Measurements from ENCODE around the gene KRT16.

Gene KRT16

DNA sequence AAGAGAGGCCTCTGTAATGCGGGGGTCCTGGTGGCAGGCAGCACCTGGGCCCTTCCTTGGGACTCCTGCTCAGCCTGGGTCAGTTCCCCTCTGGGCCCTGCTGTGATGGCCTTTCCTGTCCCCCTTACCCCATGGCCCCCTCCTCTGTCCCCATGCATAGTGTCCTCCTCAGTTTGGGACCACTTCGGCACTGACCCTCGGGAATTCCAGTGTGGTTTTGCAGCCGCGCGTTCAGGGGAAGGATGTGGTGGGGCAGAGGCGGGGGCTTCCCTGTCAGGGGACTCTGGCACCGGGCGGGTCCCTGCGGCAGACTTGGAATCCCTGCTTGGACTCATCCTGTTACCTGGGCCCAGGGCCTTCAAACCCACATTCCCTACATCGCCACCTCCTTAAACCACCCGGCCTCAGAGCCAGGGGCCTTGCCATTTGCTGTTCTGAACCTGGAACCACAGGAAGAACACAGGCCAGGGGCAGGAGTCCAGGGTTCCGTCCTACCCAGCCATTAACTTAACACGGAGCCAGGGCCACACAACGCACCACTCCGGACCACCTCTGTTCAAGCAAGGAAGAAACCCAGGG lies 44.7 kb upstream of the KRT16 start:
- TF ChIP-seq, protein P1, sequence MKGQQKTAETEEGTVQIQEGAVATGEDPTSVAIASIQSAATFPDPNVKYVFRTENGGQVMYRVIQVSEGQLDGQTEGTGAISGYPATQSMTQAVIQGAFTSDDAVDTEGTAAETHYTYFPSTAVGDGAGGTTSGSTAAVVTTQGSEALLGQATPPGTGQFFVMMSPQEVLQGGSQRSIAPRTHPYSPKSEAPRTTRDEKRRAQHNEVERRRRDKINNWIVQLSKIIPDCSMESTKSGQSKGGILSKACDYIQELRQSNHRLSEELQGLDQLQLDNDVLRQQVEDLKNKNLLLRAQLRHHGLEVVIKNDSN (IDR thresholded peaks at IDR 0.05): no peak
- TF ChIP-seq NFIC (IDR thresholded peaks at IDR 0.05): no peak
- no peak for TF ChIP-seq ZBTB7A (IDR thresholded peaks at IDR 0.05; ENCODE audit: low read depth)
- TF ChIP-seq FOXM1 (IDR thresholded peaks at IDR 0.05; ENCODE audit: borderline replicate concordance, low read depth): no peak
- TF ChIP-seq, protein P2, sequence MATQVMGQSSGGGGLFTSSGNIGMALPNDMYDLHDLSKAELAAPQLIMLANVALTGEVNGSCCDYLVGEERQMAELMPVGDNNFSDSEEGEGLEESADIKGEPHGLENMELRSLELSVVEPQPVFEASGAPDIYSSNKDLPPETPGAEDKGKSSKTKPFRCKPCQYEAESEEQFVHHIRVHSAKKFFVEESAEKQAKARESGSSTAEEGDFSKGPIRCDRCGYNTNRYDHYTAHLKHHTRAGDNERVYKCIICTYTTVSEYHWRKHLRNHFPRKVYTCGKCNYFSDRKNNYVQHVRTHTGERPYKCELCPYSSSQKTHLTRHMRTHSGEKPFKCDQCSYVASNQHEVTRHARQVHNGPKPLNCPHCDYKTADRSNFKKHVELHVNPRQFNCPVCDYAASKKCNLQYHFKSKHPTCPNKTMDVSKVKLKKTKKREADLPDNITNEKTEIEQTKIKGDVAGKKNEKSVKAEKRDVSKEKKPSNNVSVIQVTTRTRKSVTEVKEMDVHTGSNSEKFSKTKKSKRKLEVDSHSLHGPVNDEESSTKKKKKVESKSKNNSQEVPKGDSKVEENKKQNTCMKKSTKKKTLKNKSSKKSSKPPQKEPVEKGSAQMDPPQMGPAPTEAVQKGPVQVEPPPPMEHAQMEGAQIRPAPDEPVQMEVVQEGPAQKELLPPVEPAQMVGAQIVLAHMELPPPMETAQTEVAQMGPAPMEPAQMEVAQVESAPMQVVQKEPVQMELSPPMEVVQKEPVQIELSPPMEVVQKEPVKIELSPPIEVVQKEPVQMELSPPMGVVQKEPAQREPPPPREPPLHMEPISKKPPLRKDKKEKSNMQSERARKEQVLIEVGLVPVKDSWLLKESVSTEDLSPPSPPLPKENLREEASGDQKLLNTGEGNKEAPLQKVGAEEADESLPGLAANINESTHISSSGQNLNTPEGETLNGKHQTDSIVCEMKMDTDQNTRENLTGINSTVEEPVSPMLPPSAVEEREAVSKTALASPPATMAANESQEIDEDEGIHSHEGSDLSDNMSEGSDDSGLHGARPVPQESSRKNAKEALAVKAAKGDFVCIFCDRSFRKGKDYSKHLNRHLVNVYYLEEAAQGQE (IDR thresholded peaks at IDR 0.05; ENCODE audit: low read depth): no peak
- TF ChIP-seq TAF1 (IDR thresholded peaks at IDR 0.05; ENCODE audit: low read depth): no peak
- TF ChIP-seq CEBPB (IDR thresholded peaks at IDR 0.05): no peak
- no peak for TF ChIP-seq YY1 (IDR thresholded peaks at IDR 0.05; ENCODE audit: low read depth)
- TF ChIP-seq, protein P3, sequence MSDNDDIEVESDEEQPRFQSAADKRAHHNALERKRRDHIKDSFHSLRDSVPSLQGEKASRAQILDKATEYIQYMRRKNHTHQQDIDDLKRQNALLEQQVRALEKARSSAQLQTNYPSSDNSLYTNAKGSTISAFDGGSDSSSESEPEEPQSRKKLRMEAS (IDR thresholded peaks at IDR 0.05): no peak
- no peak for TF ChIP-seq RAD21 (IDR thresholded peaks at IDR 0.05; ENCODE audit: low read depth)
- TF ChIP-seq CREB1 (IDR thresholded peaks at IDR 0.05; ENCODE audit: low read depth): no peak
- no peak for TF ChIP-seq TCF12 (IDR thresholded peaks at IDR 0.05; ENCODE audit: low read depth)
- TF ChIP-seq EGR1 (IDR thresholded peaks at IDR 0.05): no peak
- no peak for TF ChIP-seq EP300 (IDR thresholded peaks at IDR 0.05; ENCODE audit: borderline replicate concordance)
- TF ChIP-seq TEAD4 (IDR thresholded peaks at IDR 0.05): no peak

DNA sequence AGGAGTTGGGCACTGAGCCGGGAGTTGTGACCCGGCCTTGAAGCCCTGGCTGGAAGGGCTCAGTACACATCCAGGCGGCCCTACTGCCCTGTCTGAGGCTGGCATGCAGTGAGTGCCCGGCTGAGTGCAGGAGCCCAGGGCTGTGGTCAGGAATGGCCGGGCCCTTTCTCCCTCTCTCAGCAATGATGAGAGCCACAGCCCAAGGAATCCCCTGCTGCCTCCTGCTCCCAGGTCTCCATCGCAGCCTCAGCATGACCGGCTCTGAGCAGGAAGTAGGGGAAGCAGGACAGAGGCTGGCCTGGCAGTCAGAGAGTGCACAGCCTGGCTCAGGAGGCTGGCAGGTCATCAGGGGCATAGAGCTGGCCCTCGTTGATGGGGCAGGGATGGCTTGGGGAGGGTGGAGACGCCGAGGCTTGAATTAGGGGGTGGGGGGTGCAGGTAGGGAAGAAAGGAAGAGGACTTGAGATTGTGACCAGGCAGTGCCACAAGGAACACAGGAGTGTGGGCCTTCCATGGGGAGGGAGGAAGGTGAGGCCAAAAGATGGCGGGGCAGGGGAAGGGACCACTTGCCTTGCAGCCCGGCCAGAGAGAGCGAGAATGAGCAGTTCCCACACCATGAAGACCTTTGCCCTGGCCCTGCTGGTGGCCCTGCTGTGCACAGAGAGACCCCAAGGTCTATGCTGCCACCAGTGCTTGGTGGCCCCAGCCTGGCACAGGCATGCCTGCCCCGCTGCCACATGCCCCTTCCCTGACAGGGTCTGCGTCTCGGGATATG lies 43.9 kb upstream of the KRT16 start:
- TF ChIP-seq FOXM1 (IDR thresholded peaks at IDR 0.05; ENCODE audit: borderline replicate concordance, low read depth): no peak
- no peak for TF ChIP-seq TEAD4 (IDR thresholded peaks at IDR 0.05)

DNA sequence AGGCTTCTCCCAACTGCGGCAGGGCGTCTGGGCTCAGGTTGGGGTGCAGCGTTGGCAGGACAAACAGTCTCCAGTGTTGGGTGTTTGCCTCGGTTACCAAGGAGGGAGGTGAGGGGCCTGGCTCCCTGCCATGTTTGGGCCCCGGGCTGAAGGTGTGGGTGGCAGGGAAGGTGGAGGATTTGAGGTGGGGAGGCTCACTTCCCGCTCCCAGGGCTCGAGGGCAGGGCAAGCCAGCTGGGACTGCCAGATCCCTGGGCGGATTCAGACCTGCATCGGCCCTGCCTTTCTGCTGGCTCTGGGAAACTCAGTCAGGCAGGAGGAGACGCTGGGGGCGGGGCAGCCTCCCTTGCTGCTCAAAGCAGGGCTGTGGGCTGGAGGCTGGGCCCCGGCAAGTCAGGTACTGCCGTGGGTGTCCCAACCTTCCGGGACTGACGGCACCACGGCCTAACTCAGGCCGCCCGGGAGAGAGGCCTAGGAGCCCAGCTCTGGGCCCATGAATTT lies 43.1 kb upstream of the KRT16 start:
- TF ChIP-seq FOXM1 (IDR thresholded peaks at IDR 0.05; ENCODE audit: borderline replicate concordance, low read depth): no peak
- no peak for TF ChIP-seq TAF1 (IDR thresholded peaks at IDR 0.05; ENCODE audit: low read depth)
- peak; percentile 84 for TF ChIP-seq TCF12 (IDR thresholded peaks at IDR 0.05; ENCODE audit: low read depth)
- TF ChIP-seq EP300 (IDR thresholded peaks at IDR 0.05; ENCODE audit: borderline replicate concordance): peak; percentile 61; the same call in 1 of the 2 replicates
- TF ChIP-seq ZBTB7A (IDR thresholded peaks at IDR 0.05; ENCODE audit: low read depth): peak; percentile 41; the same call in 1 of the 2 replicates
- TF ChIP-seq EGR1 (IDR thresholded peaks at IDR 0.05): 0 out of 2 replicates have a peak, but pooled peaks have one; percentile 42
- 0 out of 2 replicates have a peak, but pooled peaks have one; percentile 14 for TF ChIP-seq YY1 (IDR thresholded peaks at IDR 0.05; ENCODE audit: low read depth)
- TF ChIP-seq RAD21 (IDR thresholded peaks at IDR 0.05; ENCODE audit: low read depth): no peak
- TF ChIP-seq TEAD4 (IDR thresholded peaks at IDR 0.05): 0 out of 2 replicates have a peak, but pooled peaks have one; percentile 28
- no peak for TF ChIP-seq CREB1 (IDR thresholded peaks at IDR 0.05; ENCODE audit: low read depth)
- TF ChIP-seq, protein P2 (IDR thresholded peaks at IDR 0.05; ENCODE audit: low read depth): no peak
- TF ChIP-seq CEBPB (IDR thresholded peaks at IDR 0.05): no peak
- peak; percentile 71 for TF ChIP-seq NFIC (IDR thresholded peaks at IDR 0.05)
- TF ChIP-seq, protein P1 (IDR thresholded peaks at IDR 0.05): no peak
- TF ChIP-seq, protein P3 (IDR thresholded peaks at IDR 0.05): peak; percentile 25; the same call in 1 of the 2 replicates

DNA sequence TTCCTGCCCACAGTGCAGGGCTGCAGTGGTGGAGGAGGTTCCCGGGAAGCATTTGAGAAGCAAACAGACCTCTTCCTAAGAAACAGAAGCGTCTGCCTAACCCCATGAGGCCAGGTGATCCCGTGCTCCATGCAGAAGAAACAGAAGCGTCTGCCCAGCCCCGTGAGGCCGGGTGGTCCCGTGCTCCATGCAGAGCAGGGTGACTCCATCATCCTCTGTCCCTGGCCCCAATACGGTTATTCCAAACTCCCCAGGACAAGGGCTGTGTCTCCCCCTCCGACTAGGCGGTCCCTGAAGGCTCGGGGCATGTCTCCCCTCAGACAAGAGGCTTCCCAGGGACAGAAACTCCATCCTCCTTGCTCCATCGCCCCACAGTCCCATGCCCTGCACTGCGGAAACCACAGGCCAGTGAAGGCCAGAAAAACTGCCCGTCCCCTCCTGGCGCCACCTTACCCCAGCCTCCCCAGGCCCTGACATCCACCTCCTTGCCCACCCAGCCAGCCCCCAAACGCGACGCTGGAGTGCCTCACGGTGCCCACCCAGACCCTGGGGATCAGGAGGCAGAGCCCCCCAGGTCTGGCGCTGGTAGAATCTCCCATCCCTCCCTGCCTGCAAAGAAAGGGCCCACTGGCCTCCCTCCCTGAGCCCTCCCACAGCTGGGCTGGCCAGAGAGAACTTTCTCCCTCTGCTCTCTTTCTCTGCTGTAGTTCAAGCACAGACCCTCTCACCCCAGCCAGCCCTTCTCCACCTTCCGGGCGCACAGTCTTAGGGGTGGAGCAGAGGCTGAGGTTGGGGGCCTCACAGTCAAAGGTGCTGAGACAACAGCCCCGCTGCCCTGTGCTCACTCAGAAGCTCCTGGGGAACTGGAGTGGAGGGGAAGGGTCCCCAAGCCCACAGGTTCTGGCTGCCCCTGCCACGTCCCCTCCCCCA lies 42.4 kb upstream of the KRT16 start:
- no peak for TF ChIP-seq EGR1 (IDR thresholded peaks at IDR 0.05)
- peak; percentile 62; the same call in 1 of the 2 replicates for TF ChIP-seq ZBTB7A (IDR thresholded peaks at IDR 0.05; ENCODE audit: low read depth)
